ENCODE data around the gene ZNF518A. TPM values are rescaled to one million over a fixed set of nuclear protein-coding genes. Genes with fewer than 3 reads are reported as not detected.

ZNF518A gene
- total and polyA plus RNA-seq, 4 experiments from 2014 or later: 11.1 to 24.0 (median 17.4) TPM

DNA sequence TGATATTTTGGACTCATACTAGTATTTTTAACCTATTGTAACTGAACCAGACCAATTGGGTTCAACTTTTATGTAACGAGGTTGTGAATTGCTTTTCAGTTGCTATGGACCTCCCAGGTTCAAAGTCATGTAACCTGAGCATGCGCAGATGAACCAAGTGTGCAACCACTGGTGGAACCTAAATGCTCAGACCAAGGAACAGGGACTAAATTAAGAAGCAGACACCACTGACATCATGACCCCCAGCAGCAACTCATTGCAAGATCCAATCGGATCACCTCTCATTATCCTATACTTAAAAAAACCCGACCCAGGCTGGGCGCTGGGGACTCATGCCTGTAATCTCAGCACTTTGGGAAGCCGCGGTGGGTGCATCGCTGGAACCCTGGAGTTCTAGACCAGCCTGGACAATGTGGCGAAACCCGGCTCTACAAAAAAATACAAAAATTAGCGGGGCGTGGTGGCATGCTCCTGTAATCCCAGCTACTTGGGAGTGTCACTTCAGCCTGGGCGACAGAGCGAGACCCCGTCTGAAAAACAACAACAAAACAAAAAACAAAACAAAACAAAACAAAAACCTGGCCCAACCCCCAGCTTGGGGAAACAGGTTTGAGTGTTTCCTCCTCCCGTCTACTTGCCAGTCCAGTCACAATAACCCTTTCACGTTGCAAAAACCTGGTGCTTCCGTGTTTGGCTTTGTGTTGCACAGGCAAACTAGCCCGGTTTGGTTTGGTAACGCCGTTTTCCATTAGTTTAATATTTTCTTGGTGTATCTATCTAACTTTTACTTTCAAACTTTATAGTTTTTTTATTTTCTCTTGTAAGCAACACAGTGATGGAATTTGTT lies 11.3 kb upstream of the ZNF518A start:
- no peak for DNase-seq
- H3K36me3 ChIP-seq (ENCODE audit: insufficient read depth, low read length): no peaks in the 10 kb centered on the region
- ChIA-PET CTCF (ENCODE audit: partially characterized antibody) (no interaction called here), POLR2A (ENCODE audit: partially characterized antibody) (interaction anchor here (1.1 to 1.4 kb wide), 2 partner anchors 11 to 12 kb away, joined by 4 read pairs; no protein-coding TSS in a partner anchor)
- H3K4me3 ChIP-seq (ENCODE audit: low read length in 2 of 2): no peak overlapping the region
- Mint-ChIP-seq H3K27me3 (peaks cover 43 to 44% of the 10 kb centered on the region in 2 donors), H3K27ac (no peak overlapping the region), H3K4me3 (no peak overlapping the region), H3K36me3 (no peaks in the 10 kb centered on the region), H3K4me1 (no peaks in the 10 kb centered on the region), H3K9me3 (peaks cover 0 to 11% (median 0%) of the 10 kb centered on the region in 8 donors)
- no peaks in the 10 kb centered on the region for H3K9me3 ChIP-seq (ENCODE audit: control insufficient read depth in 1 of 2, low read length in 2 of 2)
- H3K27me3 ChIP-seq (ENCODE audit: insufficient read depth, low read length): peaks cover 23% of the 10 kb centered on the region
- no peaks in the 10 kb centered on the region for H3K4me1 ChIP-seq (ENCODE audit: insufficient read depth, low read length)
- no peak overlapping the region for H3K27ac ChIP-seq (ENCODE audit: low read depth, low read length)
- intact Hi-C loops (cut with micrococcal nuclease): no loop called here

DNA sequence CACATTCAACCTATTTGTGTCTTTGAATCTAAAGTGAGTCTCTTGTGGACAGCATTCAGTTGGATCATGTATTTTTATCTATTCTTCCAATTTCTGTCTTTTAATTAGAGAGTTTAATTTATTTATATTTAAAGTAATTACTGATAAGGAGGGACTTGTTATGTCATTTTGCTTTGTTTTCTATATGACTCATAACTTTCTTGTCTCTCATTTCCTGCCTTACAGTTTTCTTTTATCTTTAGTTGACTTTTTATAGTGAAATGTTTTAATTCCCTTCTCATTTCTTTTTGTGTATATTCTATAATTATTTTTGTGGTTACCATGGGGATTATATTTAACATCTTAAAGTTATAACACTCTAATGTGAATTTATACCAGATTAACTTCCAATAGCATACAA lies 7.3 kb upstream of the ZNF518A start:
- no peaks in the 10 kb centered on the region for H3K9me3 ChIP-seq (ENCODE audit: control insufficient read depth in 1 of 2, low read length in 2 of 2)
- CTCF ChIA-PET (ENCODE audit: partially characterized antibody): no interaction called here
- H3K4me1 Mint-ChIP-seq: no peaks in the 10 kb centered on the region
- no peaks in the 10 kb centered on the region for H3K36me3 ChIP-seq (ENCODE audit: insufficient read depth, low read length)
- no peak overlapping the region for H3K4me3 Mint-ChIP-seq
- peaks cover 49 to 52% of the 10 kb centered on the region in 2 donors for H3K27me3 Mint-ChIP-seq
- H3K4me3 ChIP-seq (ENCODE audit: low read length in 2 of 2): no peak overlapping the region
- H3K36me3 Mint-ChIP-seq: no peaks in the 10 kb centered on the region
- peaks cover 26% of the 10 kb centered on the region for H3K27me3 ChIP-seq (ENCODE audit: insufficient read depth, low read length)
- no peaks in the 10 kb centered on the region for H3K4me1 ChIP-seq (ENCODE audit: insufficient read depth, low read length)
- no peak overlapping the region for H3K27ac ChIP-seq (ENCODE audit: low read depth, low read length)
- POLR2A ChIA-PET (ENCODE audit: partially characterized antibody): no interaction called here
- H3K9me3 Mint-ChIP-seq: peaks cover 0 to 5% (median under 1%) of the 10 kb centered on the region in 8 donors
- DNase-seq: no peak
- H3K27ac Mint-ChIP-seq: no peak overlapping the region
- intact Hi-C loops (cut with micrococcal nuclease): no loop called here

DNA sequence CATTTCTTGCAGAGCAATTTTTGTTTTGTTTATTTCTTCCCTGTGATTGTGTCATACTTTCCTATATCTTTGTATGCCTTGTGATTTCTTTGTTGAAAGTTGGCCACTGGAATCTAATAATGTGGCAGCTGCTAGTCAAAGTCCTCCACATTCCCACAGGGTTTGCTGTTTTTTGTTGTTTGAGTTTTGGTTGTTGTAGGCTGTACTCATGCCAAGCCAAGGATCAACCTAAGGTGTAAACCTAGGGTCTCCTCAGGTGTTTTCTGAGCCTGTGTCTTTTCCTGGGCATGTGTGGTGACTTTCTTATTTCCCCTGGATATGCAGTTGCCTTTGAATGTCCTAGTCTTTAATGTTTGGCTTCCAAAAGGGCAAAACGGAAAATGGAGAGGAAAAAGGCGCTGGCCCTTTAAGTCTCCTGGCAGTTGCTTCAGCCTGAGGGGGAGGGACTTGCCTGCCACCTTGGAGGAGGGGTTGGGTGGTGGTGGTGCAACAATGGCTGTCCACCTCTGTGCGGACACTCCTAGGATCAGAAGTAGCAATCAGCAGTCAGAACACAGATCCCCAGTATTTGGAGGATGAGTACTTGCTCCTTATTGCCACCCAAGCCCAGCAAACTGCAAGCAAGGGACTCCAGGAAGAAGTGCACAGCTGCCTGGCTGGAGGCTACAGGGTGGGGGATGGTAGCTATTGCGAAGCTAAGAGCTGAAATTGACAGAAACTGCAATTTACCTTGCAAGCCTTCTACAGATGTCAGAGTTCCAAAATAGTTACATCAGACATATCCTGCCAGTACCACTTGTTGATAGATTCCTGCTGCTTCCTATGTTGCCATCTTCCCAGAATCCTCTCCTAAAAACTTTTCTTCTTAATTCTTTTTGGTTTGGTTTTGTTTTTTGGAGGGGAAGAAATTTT lies 5.6 kb upstream of the ZNF518A start:
- Histone ChIP-seq H3K4me1 (ENCODE audit: insufficient read depth, low read length) (peaks cover 4% of the 10 kb centered on the region), H3K27me3 (ENCODE audit: insufficient read depth, low read length) (peaks cover 18% of the 10 kb centered on the region), H3K36me3 (ENCODE audit: insufficient read depth, low read length) (no peaks in the 10 kb centered on the region), H3K4me3 (ENCODE audit: low read length in 2 of 2) (no peak overlapping the region), H3K9me3 (ENCODE audit: control insufficient read depth in 1 of 2, low read length in 2 of 2) (no peaks in the 10 kb centered on the region), H3K27ac (ENCODE audit: low read depth, low read length) (no peak overlapping the region)
- POLR2A ChIA-PET (ENCODE audit: partially characterized antibody): interaction anchor here (1.2 kb wide), 1 partner anchor 34 kb away, joined by 4 read pairs; no protein-coding TSS in a partner anchor
- H3K27ac Mint-ChIP-seq: no peak overlapping the region
- H3K9me3 Mint-ChIP-seq: peaks cover 0 to 16% (median 9%) of the 10 kb centered on the region in 8 donors
- peaks cover 47 to 58% of the 10 kb centered on the region in 2 donors for H3K27me3 Mint-ChIP-seq
- CTCF ChIA-PET (ENCODE audit: partially characterized antibody): no interaction called here
- no peak overlapping the region for H3K4me3 Mint-ChIP-seq
- no peak for DNase-seq
- peaks cover 0 to 5% (median 3%) of the 10 kb centered on the region in 4 donors for H3K4me1 Mint-ChIP-seq
- intact Hi-C loops (cut with micrococcal nuclease): no loop called here
- H3K36me3 Mint-ChIP-seq: peaks cover 2 to 6% of the 10 kb centered on the region in 2 donors

DNA sequence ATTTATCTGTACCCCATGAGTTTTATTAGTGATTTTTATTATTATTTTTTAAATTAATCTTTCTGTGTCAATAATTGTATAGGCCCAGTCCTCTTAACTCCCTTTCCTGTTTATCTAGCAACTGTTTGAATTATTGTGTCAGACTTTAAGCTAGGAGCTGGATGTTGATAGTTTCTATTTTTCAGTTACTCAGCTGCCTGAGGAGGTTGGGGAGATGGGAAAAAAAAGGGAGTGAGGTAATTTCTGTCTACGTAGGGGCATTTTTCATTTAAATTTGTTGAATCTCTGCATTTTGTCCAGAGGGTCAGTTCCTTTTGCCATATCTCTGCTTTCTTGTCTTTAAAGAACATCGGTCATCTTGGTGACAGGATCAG lies 5.0 kb upstream of the ZNF518A start:
- Mint-ChIP-seq H3K36me3 (peaks cover 2 to 12% of the 10 kb centered on the region in 2 donors), H3K27ac (no peak overlapping the region), H3K4me3 (no peak overlapping the region), H3K9me3 (peaks cover 0 to 16% (median 11%) of the 10 kb centered on the region in 8 donors), H3K4me1 (peaks cover under 1 to 9% (median 7%) of the 10 kb centered on the region in 4 donors), H3K27me3 (peaks cover 42 to 54% of the 10 kb centered on the region in 2 donors)
- CTCF ChIA-PET (ENCODE audit: partially characterized antibody): no interaction called here
- Histone ChIP-seq H3K4me3 (ENCODE audit: low read length in 2 of 2) (no peak overlapping the region), H3K36me3 (ENCODE audit: insufficient read depth, low read length) (no peaks in the 10 kb centered on the region), H3K9me3 (ENCODE audit: control insufficient read depth in 1 of 2, low read length in 2 of 2) (no peaks in the 10 kb centered on the region), H3K27ac (ENCODE audit: low read depth, low read length) (no peak overlapping the region), H3K27me3 (ENCODE audit: insufficient read depth, low read length) (peaks cover 18% of the 10 kb centered on the region), H3K4me1 (ENCODE audit: insufficient read depth, low read length) (peaks cover 6% of the 10 kb centered on the region)
- intact Hi-C loops (cut with micrococcal nuclease): no loop called here
- POLR2A ChIA-PET (ENCODE audit: partially characterized antibody): no interaction called here
- DNase-seq: no peak

DNA sequence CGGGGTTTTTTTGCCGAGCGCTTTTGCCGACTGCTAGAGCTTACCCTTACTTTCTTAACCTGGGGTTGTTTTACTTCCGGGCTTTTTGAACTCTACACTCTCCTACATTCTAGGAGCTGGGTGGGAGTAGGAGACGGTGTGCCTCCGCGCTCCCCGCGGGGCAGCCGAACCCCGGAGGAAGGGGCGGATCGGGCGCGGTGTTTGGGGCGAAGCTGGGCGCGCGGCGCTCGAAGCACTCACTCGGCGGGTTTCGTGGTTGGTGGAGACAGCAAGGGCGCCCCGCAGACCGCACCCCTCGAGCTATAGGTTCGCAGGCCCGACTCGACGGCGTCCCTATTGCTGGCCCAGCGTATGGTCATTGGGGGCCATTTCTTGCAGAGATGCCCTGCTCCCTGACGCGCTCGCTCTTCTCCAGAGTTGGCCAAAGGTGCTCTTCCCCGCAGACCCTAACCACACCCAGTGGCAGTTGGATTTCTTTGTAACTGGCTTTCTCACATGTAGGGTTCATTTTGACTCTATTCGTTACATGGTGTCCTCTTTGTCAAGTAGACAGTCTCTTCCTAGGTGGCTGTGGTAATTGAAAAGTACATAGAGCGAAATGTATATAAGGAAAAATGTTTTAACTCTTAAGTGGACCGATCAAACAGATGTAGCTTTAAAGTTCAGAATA lies 364 bp downstream of the ZNF518A start:
- peaks cover 17% of the 10 kb centered on the region for H3K4me1 ChIP-seq (ENCODE audit: insufficient read depth, low read length)
- CTCF ChIA-PET (ENCODE audit: partially characterized antibody): interaction anchor here (1.2 to 2.4 kb wide), 5 partner anchors 17 to 114 kb away, joined by 3 to 34 read pairs (median 5); no protein-coding TSS in a partner anchor
- POLR2A ChIA-PET (ENCODE audit: partially characterized antibody): interaction anchor here (0.6 to 2.4 kb wide), 18 partner anchors 9 to 1189 kb away, joined by 3 to 378 read pairs (median 4); partner anchors contain the start of genes CC2D2B, CCNJ, FRAT1 and LCOR
- H3K27ac ChIP-seq (ENCODE audit: low read depth, low read length): peak overlapping the region; percentile 97
- no peaks in the 10 kb centered on the region for H3K9me3 ChIP-seq (ENCODE audit: control insufficient read depth in 1 of 2, low read length in 2 of 2)
- peaks cover 11% of the 10 kb centered on the region for H3K36me3 ChIP-seq (ENCODE audit: insufficient read depth, low read length)
- peaks cover 11 to 23% (median 18%) of the 10 kb centered on the region in 4 donors for H3K4me1 Mint-ChIP-seq
- peaks cover 13 to 24% of the 10 kb centered on the region in 2 donors for H3K27me3 Mint-ChIP-seq
- peak overlapping the region; percentile 96 to 99 for H3K4me3 ChIP-seq (ENCODE audit: low read length in 2 of 2)
- H3K27me3 ChIP-seq (ENCODE audit: insufficient read depth, low read length): peaks cover 6% of the 10 kb centered on the region
- DNase-seq: no peak
- peak overlapping the region; percentile 99 to 100 (median 99) for H3K27ac Mint-ChIP-seq
- peak overlapping the region; percentile 90 to 98 (median 96) for H3K4me3 Mint-ChIP-seq
- H3K9me3 Mint-ChIP-seq: peaks cover 0 to 20% (median 11%) of the 10 kb centered on the region in 8 donors
- H3K36me3 Mint-ChIP-seq: peaks cover 32 to 44% of the 10 kb centered on the region in 2 donors
- intact Hi-C loops (cut with micrococcal nuclease): loop anchor here (1.0 kb wide), 4 partner anchors 40 to 436 kb away; partner anchors contain the start of genes CC2D2B and CCNJ

DNA sequence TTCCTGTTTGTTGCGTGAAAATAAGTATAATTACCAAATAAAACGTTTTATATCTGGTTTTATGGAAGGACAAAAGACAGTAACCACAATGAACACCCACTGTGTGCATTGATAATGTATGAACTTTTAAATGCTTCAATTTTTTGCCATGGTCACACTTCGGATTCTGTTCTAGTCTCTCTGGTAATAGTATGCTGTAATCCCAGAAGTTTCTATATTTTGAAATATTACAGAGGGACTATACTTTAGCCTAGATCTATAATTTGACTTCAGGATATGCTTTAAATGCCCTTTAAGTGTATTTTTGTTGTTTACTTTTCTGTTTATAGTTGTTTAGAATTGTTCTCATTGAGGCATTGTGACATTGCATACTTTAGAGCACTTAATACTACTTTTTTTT lies 1.5 kb downstream of the ZNF518A start:
- no peak for DNase-seq
- ChIA-PET CTCF (ENCODE audit: partially characterized antibody) (no interaction called here), POLR2A (ENCODE audit: partially characterized antibody) (no interaction called here)
- H3K4me3 ChIP-seq (ENCODE audit: low read length in 2 of 2): peak overlapping the region in 1 of 2 donors; percentile 96
- Mint-ChIP-seq H3K4me1 (peaks cover 11 to 23% (median 18%) of the 10 kb centered on the region in 4 donors), H3K4me3 (peak overlapping the region in 4 of 8 donors; percentile 24 to 98 (median 96)), H3K36me3 (peaks cover 38 to 52% of the 10 kb centered on the region in 2 donors), H3K9me3 (peaks cover 0 to 20% (median 11%) of the 10 kb centered on the region in 8 donors), H3K27me3 (peaks cover 8 to 18% of the 10 kb centered on the region in 2 donors), H3K27ac (peak overlapping the region in 2 of 7 donors; percentile 57 to 100)
- no peak overlapping the region for H3K27ac ChIP-seq (ENCODE audit: low read depth, low read length)
- H3K36me3 ChIP-seq (ENCODE audit: insufficient read depth, low read length): peaks cover 19% of the 10 kb centered on the region
- peaks cover 6% of the 10 kb centered on the region for H3K27me3 ChIP-seq (ENCODE audit: insufficient read depth, low read length)
- intact Hi-C loops (cut with micrococcal nuclease): no loop called here
- peaks cover 17% of the 10 kb centered on the region for H3K4me1 ChIP-seq (ENCODE audit: insufficient read depth, low read length)
- H3K9me3 ChIP-seq (ENCODE audit: control insufficient read depth in 1 of 2, low read length in 2 of 2): no peaks in the 10 kb centered on the region

Measured in CD4-positive, alpha-beta memory T cell (primary cell).